ENCODE data around the gene KAZN. TPM values are rescaled to one million over a fixed set of nuclear protein-coding genes. Genes with fewer than 3 reads are reported as not detected.

The KAZN gene
- total RNA-seq, 2 experiments from 2014 or later: 0.22 to 0.55 TPM

- ChIA-PET POLR2A (no interaction called here), CTCF (no interaction called here)
- DNase-seq: no peak
- peaks cover 2% of the 10 kb centered on the region for H3K9me3 Mint-ChIP-seq
- no peak for TF ChIP-seq CTCF (IDR thresholded peaks at IDR 0.05)
- H3K27me3 Mint-ChIP-seq: peaks cover 16% of the 10 kb centered on the region
- Histone ChIP-seq H3K27ac (ENCODE audit: low read depth in 1 of 2, low read length in 2 of 2) (no peak overlapping the region), H3K9me3 (ENCODE audit: control insufficient read depth in 1 of 2, insufficient read depth in 1 of 2, low read length in 2 of 2) (peaks cover 0 to 8% of the 10 kb centered on the region in 2 experiments), H3K27me3 (ENCODE audit: control insufficient read depth in 1 of 2, insufficient read depth in 2 of 2, low read length in 2 of 2) (peaks cover 0 to 5% of the 10 kb centered on the region in 2 experiments), H3K36me3 (ENCODE audit: insufficient read depth, low read length) (no peaks in the 10 kb centered on the region), H3K4me3 (ENCODE audit: low read length) (no peak overlapping the region), H3K4me1 (ENCODE audit: insufficient read depth, low read length) (no peaks in the 10 kb centered on the region)
- H3K36me3 Mint-ChIP-seq (ENCODE audit: low read depth): no peaks in the 10 kb centered on the region
- H3K4me1 Mint-ChIP-seq (ENCODE audit: low read depth): no peaks in the 10 kb centered on the region
- H3K4me3 Mint-ChIP-seq: no peak overlapping the region
- no peak overlapping the region for H3K27ac Mint-ChIP-seq
- intact Hi-C loops (cut with DNase I, micrococcal nuclease): no loop called here
- ATAC-seq (ENCODE audit: poor library complexity): no peak
These were observed 86.6 kb downstream of the KAZN start for GRCh38 chr1:14685078-14685477.

DNA sequence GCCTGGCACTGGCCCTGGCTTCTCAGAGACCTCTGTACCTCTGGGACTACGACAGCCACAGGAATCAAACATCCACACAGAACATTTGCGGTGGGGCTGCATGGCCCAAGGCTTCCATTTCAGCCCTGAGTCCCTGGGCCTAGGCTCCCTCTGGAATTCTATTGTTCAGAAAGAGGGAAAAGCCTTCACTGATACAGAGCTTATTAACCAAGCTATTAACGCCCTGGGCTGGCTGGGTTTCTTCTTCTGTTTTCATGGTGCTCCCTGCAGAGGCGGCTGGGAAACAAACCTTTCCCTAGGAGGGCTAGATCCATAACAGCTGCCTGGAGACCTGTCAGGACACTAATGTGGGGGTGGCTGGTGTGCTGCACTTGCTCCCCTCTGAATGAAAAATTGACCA, 88.2 kb downstream of the KAZN start:
- Mint-ChIP-seq H3K27ac (no peak overlapping the region), H3K4me1 (ENCODE audit: low read depth) (no peaks in the 10 kb centered on the region), H3K9me3 (peaks cover 2% of the 10 kb centered on the region), H3K36me3 (ENCODE audit: low read depth) (no peaks in the 10 kb centered on the region), H3K27me3 (peaks cover 16% of the 10 kb centered on the region), H3K4me3 (no peak overlapping the region)
- Histone ChIP-seq H3K9me3 (ENCODE audit: control insufficient read depth in 1 of 2, insufficient read depth in 1 of 2, low read length in 2 of 2) (peaks cover 0 to 8% of the 10 kb centered on the region in 2 experiments), H3K4me3 (ENCODE audit: low read length) (no peak overlapping the region), H3K4me1 (ENCODE audit: insufficient read depth, low read length) (no peaks in the 10 kb centered on the region), H3K27ac (ENCODE audit: low read depth in 1 of 2, low read length in 2 of 2) (no peak overlapping the region), H3K27me3 (ENCODE audit: control insufficient read depth in 1 of 2, insufficient read depth in 2 of 2, low read length in 2 of 2) (peaks cover 0 to 5% of the 10 kb centered on the region in 2 experiments), H3K36me3 (ENCODE audit: insufficient read depth, low read length) (no peaks in the 10 kb centered on the region)
- ATAC-seq (ENCODE audit: poor library complexity) (no peak), DNase-seq (no peak)
- intact Hi-C loops (cut with DNase I, micrococcal nuclease): no loop called here
- no peak for TF ChIP-seq CTCF (IDR thresholded peaks at IDR 0.05)
- ChIA-PET POLR2A (no interaction called here), CTCF (no interaction called here)

GRCh38 chr1:14687147-14687546, 88.7 kb downstream of the KAZN start:
- no peak overlapping the region for H3K4me3 Mint-ChIP-seq
- no peak for TF ChIP-seq CTCF (IDR thresholded peaks at IDR 0.05)
- ATAC-seq (ENCODE audit: poor library complexity) (no peak), DNase-seq (no peak)
- H3K36me3 ChIP-seq (ENCODE audit: insufficient read depth, low read length): no peaks in the 10 kb centered on the region
- no peaks in the 10 kb centered on the region for H3K36me3 Mint-ChIP-seq (ENCODE audit: low read depth)
- POLR2A ChIA-PET: no interaction called here
- peaks cover 0 to 5% of the 10 kb centered on the region in 2 experiments for H3K27me3 ChIP-seq (ENCODE audit: control insufficient read depth in 1 of 2, insufficient read depth in 2 of 2, low read length in 2 of 2)
- intact Hi-C loops (cut with DNase I, micrococcal nuclease): no loop called here
- peaks cover 2% of the 10 kb centered on the region for H3K9me3 Mint-ChIP-seq
- no peaks in the 10 kb centered on the region for H3K4me1 Mint-ChIP-seq (ENCODE audit: low read depth)
- H3K9me3 ChIP-seq (ENCODE audit: control insufficient read depth in 1 of 2, insufficient read depth in 1 of 2, low read length in 2 of 2): peaks cover 0 to 8% of the 10 kb centered on the region in 2 experiments
- no peak overlapping the region for H3K4me3 ChIP-seq (ENCODE audit: low read length)
- H3K27me3 Mint-ChIP-seq: peaks cover 16% of the 10 kb centered on the region
- CTCF ChIA-PET: no interaction called here
- no peak overlapping the region for H3K27ac ChIP-seq (ENCODE audit: low read depth in 1 of 2, low read length in 2 of 2)
- H3K4me1 ChIP-seq (ENCODE audit: insufficient read depth, low read length): no peaks in the 10 kb centered on the region
- no peak overlapping the region for H3K27ac Mint-ChIP-seq

Measured in CD4-positive, alpha-beta T cell (primary cell).